ENCODE data around the gene ANKAR. TPM values are rescaled to one million over a fixed set of nuclear protein-coding genes. Genes with fewer than 3 reads are reported as not detected.

ANKAR gene
- total RNA-seq, 1 experiment from 2014 or later = 0.84 TPM

DNA sequence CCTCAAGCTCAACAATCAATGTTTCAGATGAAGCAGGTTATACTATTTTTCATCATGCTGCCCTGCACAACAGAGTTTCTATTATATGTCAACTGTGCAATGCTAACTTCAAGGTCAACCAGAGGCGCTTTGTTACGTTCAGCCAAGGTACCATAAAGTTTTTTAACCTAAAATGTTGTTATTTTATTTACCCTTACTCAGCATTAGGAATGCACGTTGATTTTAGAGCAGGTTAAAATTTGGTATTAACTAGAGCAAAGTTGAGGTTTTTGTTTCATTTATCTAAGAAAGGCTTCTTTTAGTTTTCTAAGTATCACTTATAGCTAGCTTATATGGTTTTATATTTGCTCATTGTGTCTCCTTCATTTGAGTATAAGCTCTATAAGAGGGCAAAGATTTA lies 21.8 kb downstream of the ANKAR start:
- Histone ChIP-seq H3K4me3 (replicated peaks in 1 of 2; ENCODE audit: low read depth in 1 of 2, low read length in 2 of 2) (no peak overlapping the region), H3K79me2 (ENCODE audit: insufficient read depth, low read length) (no peaks in the 10 kb centered on the region), H3K9me2 (ENCODE audit: insufficient read depth) (no peaks in the 10 kb centered on the region), H3K27me3 (ENCODE audit: insufficient read depth, low read length) (no peaks in the 10 kb centered on the region), H2AFZ (ENCODE audit: low read depth, low read length, poor library complexity, severe bottlenecking) (no peak overlapping the region), H3K4me1 (ENCODE audit: control insufficient read depth in 1 of 2, insufficient read depth in 2 of 2, low read length in 2 of 2) (peaks cover 0 to 3% of the 10 kb centered on the region in 2 experiments; a peak in 1 of 4 replicates), H3K27ac (ENCODE audit: low read depth, low read length) (no peak overlapping the region), H3K9me3 (ENCODE audit: control insufficient read depth in 1 of 2, insufficient read depth in 1 of 2, low read depth in 1 of 2, low read length in 2 of 2) (no peaks in the 10 kb centered on the region), H3K4me2 (ENCODE audit: low read length) (no peak overlapping the region), H3K9ac (ENCODE audit: low read length) (no peak overlapping the region), H4K20me1 (ENCODE audit: insufficient read depth) (no peaks in the 10 kb centered on the region; the same call in 1 of the 2 replicates), H3K36me3 (ENCODE audit: control insufficient read depth in 1 of 2, insufficient read depth in 2 of 2, low read length in 2 of 2) (no peaks in the 10 kb centered on the region)
- DNase-seq (ENCODE audit: low read depth, low spot score) (no peak), ATAC-seq (no peak)
- TF ChIP-seq CBX3 (IDR thresholded peaks at IDR 0.05; ENCODE audit: low read depth) (no peak), YY1 (IDR thresholded peaks at IDR 0.05; ENCODE audit: extremely low read depth, insufficient replicate concordance, low read depth, low read length) (no peak), POLR2A (IDR thresholded peaks at IDR 0.05; ENCODE audit: borderline replicate concordance, extremely low read depth, insufficient read depth, insufficient read length) (no peak), EGR1 (IDR thresholded peaks at IDR 0.05; ENCODE audit: low read depth) (no peak), EZH2phosphoT487 (IDR thresholded peaks at IDR 0.05; ENCODE audit: borderline replicate concordance) (no peak), SP1 (IDR thresholded peaks at IDR 0.05; ENCODE audit: low read depth) (no peak), ZFX (IDR thresholded peaks at IDR 0.05) (no peak), ZNF274 (IDR thresholded peaks at IDR 0.05; ENCODE audit: low read depth, low read length) (no peak)
- TF ChIP-seq, protein P1, sequence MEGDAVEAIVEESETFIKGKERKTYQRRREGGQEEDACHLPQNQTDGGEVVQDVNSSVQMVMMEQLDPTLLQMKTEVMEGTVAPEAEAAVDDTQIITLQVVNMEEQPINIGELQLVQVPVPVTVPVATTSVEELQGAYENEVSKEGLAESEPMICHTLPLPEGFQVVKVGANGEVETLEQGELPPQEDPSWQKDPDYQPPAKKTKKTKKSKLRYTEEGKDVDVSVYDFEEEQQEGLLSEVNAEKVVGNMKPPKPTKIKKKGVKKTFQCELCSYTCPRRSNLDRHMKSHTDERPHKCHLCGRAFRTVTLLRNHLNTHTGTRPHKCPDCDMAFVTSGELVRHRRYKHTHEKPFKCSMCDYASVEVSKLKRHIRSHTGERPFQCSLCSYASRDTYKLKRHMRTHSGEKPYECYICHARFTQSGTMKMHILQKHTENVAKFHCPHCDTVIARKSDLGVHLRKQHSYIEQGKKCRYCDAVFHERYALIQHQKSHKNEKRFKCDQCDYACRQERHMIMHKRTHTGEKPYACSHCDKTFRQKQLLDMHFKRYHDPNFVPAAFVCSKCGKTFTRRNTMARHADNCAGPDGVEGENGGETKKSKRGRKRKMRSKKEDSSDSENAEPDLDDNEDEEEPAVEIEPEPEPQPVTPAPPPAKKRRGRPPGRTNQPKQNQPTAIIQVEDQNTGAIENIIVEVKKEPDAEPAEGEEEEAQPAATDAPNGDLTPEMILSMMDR (IDR thresholded peaks at IDR 0.05 in 2 of 3, conservative IDR thresholded peaks at IDR 0.05 in 1 of 3; ENCODE audit: borderline replicate concordance in 1 of 3, insufficient read depth in 1 of 3, low read depth in 2 of 3, low read length in 2 of 3) = no peak
- intact Hi-C loops (cut with micrococcal nuclease) = no loop called here
- ChIA-PET POLR2A (no interaction called here), CTCF (interaction anchor here (2.2 kb wide), 1 partner anchor 36 kb away, joined by 16 read pairs; the partner anchor contains the start of gene ASNSD1), RAD21 (ENCODE audit: low non-redundant PET in 1 of 2, low total read pairs in 2 of 2, uncharacterized antibody in 2 of 2, unreplicated experiment in 2 of 2) (no interaction called here)
- no TSS peak for BruUV-seq (replicated peaks)
